Fibroblast of skin of abdomen (primary cell): ENCODE data around the gene NXPH4.

Source experiments
- DNase-seq: peaks from one replicate; pipeline ENCODE4 v3.0.0-alpha.2; 2013

NXPH4 gene

DNA sequence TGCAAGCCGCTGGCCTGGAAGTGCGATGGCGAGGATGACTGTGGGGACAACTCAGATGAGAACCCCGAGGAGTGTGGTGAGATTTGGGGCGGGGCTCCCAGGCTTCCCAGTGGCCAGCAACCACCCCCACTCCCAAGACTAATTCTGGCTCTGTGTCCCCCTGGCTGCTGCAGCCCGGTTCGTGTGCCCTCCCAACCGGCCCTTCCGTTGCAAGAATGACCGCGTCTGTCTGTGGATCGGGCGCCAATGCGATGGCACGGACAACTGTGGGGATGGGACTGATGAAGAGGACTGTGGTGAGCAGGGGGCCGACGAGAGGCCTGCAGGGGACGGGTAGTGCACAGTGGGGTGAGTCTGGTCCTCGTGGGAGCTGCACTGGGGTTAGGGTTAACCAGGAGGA, 12.1 kb upstream of the NXPH4 start:
- DNase-seq, result no peak

- DNase-seq, result no peak
These were observed 11.4 kb upstream of the NXPH4 start for GRCh38 chr12:57205186-57205585.

DNA sequence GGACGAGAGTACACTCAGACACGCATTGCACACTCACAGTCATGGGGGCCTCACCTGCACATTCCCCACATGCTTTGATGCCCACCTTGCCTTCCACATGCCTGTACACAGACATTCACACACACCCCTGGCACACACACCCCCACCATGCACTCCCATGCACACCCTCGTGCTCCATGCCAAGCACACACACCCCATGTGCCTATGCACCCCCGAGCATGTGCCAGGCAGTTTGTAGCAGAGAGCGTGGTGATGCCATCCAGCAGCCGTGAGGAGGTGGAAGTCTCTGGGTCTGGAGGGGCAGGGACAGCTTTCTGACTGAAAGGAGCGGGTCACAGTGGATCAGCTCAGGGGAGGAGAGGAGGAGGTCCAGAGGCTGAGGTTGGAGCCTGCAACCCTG, 10.7 kb upstream of the NXPH4 start:
- no peak for DNase-seq

- no peak for DNase-seq
These were observed 8.6 kb upstream of the NXPH4 start for GRCh38 chr12:57207731-57208630.

DNA sequence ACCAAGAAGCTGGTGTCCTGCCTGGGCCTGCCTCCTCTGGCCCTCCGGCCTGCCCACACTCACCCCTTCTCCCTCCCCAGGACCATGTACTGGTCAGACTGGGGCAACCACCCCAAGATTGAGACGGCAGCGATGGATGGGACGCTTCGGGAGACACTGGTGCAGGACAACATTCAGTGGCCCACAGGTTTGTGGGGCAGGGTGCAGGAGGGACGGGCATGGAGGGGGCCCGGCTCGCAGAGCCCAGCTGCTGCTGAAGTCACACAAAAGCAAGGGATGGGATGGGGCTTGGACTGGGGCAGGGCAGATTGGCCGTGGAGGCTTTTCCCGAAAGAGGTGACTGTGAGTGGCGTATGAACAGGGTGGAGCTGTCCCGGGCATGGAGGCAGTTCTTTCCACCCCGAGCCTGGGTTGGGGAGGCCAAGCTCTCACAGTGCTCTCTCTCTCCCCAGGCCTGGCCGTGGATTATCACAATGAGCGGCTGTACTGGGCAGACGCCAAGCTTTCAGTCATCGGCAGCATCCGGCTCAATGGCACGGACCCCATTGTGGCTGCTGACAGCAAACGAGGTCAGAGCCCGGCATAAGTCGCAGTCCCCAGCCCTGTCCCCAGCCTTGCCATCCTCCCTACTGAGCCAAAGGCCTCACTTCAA, 7.8 kb upstream of the NXPH4 start:
- DNase-seq, result no peak

- DNase-seq, result no peak
These were observed 6.7 kb upstream of the NXPH4 start for GRCh38 chr12:57209916-57210315.

DNA sequence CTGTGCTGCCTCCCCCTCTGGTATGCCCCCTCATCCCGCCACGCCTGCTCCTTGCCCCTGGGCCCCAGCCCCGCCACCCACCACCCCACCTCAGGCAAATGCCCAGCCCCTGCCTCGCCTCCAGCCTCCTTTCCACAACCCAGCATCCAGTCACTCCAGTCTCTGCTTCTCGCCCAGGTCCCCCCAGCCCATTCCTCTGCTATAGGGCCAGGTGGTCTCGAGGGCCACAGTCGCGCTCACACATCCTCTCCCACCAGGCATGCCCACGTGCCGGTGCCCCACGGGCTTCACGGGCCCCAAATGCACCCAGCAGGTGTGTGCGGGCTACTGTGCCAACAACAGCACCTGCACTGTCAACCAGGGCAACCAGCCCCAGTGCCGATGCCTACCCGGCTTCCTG, 6.1 kb upstream of the NXPH4 start:
- DNase-seq, result no peak

DNA sequence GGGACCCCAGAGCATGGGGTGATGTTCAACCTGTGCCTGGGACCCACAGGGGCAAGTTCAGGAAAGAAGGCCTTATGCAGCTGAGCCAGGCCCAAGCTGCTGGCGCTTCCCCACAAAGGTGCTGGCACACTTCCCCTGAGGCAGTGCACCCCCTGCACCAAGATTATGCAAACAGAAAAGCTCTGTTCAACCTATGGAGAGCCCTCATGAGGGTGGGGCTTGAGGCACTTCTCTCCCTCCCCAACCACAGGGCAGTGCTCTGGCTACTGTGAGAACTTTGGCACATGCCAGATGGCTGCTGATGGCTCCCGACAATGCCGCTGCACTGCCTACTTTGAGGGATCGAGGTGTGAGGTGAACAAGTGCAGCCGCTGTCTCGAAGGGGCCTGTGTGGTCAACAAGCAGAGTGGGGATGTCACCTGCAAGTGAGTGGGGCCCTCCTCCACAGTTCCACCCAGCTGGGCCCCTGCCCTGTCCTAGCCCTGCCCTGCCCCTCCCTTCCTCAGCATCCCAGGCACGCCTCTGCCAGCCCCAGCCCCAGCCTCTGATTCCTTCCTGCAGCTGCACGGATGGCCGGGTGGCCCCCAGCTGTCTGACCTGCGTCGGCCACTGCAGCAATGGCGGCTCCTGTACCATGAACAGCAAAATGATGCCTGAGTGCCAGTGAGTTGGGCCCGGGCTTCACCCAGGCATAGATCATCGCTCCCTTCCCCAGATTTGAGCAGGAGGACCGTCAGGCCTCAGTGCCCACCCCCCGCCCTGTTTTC, 5.5 kb upstream of the NXPH4 start:
- no peak for DNase-seq

- no peak for DNase-seq
These were observed 4.5 kb upstream of the NXPH4 start for GRCh38 chr12:57211791-57212700.

- no peak for DNase-seq
These were observed 3.9 kb upstream of the NXPH4 start for GRCh38 chr12:57212701-57213057.

GRCh38 chr12:57213058-57213715, 3.4 kb upstream of the NXPH4 start:
- peak; percentile 80 for DNase-seq

GRCh38 chr12:57213763-57214397, 2.7 kb upstream of the NXPH4 start:
- DNase-seq, result no peak

DNA sequence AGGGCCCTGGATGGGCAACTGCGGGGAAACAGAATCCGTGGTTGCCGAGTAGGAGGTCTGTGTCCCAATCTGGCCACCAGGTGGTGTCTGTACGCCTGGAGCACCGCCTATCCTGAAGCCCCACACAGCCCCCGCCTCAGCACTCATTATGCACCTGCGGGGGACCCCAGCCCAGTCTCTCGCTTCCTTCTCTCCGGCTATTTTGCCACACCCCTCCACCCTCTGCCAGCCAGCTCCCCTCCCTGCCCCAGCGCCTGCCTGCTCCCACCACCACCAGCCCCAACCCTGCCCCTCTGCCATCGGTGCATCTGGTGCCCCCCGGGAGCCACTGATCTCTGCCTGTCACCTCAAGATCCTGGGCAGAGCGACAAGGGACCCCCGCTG, 2.2 kb upstream of the NXPH4 start:
- peak; percentile 59 for DNase-seq

GRCh38 chr12:57215065-57215464, 1.5 kb upstream of the NXPH4 start:
- no peak for DNase-seq

GRCh38 chr12:57215668-57216013, 953 bp upstream of the NXPH4 start:
- no peak for DNase-seq

DNA sequence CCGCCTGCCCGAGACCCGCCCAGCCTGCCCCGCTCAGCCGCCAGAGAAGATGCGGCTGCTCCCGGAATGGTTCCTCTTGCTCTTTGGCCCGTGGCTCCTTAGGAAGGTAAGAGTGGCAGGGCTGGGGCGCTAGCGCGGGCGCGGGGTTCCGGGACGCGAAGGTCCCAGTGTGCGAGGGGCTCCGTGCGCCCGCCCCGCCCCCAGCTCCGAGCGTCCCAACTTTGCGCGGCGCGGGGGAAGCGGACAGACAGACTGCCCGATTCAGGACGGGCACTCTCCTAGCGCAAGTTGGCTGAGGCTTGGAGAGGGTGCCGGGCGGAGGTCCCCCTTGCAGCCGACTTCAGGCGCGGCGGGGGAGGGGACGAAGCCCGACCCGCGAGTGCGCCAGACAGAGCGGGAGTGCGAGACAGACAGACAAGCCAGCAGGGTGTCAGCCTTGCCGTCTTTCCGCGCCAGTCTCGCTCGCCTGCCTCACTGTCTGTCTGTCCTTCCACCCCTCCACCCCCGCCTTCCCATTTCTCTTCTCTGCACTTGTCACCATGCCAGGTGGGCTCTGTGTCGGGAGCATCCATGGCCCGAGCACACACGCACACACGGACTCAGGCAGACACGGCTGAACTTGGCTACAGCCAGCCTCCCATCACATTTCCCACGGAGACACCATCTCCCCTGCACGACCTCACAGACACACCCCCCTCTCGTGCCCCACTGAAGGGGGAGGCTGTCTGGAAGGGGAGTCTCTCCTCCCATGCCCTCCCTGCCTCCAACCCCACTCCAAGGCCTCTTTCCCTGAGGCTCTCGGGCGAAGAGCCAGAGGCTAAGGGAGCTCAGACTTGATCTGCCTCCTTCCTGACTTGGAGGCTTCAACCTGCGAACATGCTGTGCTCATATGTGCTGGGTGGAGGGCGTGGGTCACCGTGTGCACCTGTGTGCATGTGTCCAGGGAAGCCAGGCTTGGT, 606 bp downstream of the NXPH4 start:
- no peak for DNase-seq

GRCh38 chr12:57218030-57218853, 1.6 kb downstream of the NXPH4 start:
- DNase-seq, result no peak

DNA sequence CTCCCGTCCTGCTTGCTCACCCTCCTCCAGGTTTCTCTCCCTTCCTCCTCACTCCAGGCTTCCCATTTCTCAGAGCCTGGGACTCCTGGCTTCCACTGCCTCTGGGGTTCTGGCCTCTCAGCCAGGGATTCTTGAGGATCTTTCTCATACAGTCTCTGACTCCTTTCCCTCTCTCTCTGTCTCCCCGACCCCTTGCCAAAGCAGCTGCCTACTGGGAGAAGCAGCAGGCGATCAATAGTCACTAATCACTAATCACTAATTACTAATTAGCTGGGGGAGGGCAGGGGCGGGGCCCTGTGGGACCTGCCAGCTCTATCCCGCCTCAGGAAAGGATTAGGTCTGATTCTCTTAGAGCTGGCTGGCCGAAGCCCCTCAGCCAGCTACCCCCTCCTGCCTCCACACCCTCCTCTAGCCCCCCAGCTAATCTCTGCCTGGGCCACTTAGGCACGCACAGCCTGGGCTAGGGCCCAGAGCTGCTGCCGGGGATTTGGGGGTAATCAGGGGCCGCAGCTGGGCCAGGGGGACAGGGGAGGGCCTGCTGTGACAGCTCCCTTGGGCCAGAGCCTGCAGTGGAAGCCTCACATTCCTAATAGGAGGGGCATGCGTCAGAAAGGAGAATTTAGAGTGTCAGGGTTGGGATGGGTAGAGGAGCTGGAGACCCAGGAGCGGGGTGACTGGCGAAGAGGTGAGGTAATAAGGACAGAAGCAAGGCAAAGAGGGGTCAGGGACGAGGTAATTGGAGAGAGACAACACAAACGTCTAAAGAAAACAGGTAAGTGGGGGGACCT, 2.8 kb downstream of the NXPH4 start:
- no peak for DNase-seq
